GM19438 (cell line): Measurements from ENCODE around the gene PCARE.
"Not testable (repeated sequence)": the region's sequence is repeated elsewhere in the genome, so short reads cannot be mapped to it uniquely, and the experiment has no call there.

Experiments used
- ATAC-seq: cut with Tn5 transposase; IDR thresholded peaks from one replicate; pipeline ENCODE4 v1.9.1; 2021; ENCODE audit warnings: low read depth; ENCODE audit not compliant: unreplicated experiment

Gene PCARE

DNA sequence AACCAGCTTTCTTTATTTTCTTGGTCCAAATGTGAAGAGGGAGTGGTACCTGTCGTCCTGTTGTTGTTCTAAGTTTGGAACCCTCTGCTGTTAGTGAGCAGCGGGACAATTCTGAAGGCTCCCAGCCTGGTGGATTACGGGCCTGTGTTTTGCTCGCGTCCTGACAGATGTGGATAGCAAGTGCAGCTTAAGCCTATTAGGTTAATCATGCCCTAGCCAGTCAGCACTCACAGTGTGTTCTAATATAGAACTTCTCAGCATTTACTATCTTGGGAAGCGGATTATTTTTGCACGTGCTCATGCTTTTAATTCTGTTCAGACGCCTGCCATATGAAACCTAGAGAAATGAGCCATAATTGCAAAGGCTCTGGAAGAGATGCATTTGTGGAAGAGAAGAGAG, at the start of gene PCARE:
PCARE (minus strand) TSS at position 113 of the 400 bp plus-strand sequence. CDS start 262 bp downstream, outside the sequence.
- ATAC-seq = no peak

DNA sequence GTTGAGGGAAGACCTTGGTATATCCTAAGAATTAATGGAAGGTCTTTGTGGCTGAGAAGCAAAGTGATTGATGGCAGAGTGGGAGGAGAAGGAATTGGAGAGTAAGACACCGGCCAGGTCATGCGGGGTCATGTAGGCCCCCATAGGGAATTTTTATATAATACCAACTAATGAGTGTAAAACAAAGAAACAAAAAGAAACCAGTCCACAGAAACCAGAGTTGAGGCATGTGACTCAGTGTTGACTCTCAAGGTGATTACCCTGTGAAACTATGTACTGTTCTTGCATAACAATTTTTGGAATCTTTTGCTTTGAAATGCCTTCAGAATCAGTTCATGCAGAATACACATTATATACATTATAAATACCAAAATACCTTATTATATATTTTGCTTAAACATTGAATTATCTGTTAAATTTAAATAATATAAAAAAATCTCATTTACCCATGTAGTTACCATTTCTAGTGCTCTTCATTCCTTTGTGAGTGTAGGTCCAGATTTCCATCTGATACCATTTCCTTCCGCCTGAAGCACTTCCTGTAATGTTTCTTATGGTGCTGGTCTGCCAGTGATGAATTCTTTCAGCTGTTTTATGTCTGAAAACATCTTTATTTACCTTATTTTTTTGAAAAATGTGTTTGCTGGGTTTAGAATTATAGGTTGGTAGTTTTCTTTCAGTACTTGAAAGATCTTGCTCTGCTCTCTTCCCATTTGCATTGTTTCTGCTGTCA, 49.5 kb upstream of the PCARE start:
- no peak for ATAC-seq

DNA sequence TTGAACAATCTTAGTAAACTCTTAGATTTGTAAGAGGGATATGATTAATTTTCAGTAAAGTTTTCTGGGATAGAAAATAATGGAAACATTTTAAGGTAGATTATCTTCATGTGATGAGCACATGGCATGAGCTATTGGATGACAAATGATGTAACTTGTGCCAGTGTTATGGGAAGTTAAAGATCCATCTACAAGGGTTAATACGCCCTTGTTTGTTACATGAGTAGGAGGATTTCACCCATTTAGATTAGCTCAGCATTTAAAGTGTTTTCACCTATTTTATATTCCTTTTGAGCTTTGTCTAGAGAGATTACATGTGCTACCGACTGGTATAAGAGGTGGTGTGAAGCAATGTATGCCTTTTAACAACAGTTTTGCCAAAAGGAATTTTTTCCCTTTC, 46.5 kb upstream of the PCARE start:
- no peak for ATAC-seq

DNA sequence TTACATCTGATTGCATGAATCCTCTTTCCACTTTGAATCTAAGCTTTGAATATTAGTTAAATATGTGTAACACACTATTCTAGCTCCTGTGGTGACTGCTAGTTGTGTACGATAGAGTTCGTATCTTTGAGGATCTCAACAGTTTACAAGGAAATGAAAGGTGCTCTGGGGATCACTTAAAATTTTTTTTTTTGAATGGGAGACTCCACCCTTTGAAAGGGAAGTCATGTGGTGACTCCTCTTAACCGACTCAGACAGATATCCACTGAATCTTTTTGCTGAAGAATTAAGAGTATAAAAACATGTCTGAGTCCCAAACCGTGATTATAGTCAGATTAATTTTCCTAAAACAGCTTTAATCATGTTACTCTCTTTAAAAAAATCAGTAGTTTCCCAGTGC, 44.9 kb upstream of the PCARE start:
- ATAC-seq = no peak

DNA sequence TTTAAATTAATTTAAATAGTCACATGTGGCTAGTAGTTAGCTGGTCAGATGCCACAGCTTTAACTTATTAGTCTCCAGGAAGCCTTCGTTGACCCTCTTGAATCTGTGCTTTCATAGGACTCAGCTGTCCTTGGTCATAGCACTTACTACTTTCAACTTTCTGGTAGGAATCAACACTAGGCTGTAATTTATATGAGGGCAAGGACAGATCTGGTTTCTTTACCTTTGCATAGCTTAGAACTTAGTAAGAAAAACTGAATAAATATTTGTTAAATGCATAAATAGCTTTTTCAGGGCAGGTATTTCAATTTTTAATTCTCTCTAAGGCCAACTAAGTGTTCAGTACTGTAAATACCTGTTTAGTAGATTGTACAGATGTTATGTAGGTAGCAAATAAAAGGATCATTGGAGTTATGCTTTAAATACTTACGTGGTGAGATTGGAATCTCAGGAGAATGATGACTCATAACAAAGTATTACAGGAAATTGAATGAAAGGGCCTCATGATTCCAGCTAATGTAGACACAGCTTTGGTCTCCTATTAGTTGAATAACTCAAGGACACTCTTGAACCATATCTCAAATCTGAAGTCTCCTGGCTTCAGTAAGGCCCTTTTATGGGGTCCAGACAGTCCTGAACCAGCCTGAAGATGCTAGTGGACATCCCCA, 43.4 kb upstream of the PCARE start:
- ATAC-seq = no peak

DNA sequence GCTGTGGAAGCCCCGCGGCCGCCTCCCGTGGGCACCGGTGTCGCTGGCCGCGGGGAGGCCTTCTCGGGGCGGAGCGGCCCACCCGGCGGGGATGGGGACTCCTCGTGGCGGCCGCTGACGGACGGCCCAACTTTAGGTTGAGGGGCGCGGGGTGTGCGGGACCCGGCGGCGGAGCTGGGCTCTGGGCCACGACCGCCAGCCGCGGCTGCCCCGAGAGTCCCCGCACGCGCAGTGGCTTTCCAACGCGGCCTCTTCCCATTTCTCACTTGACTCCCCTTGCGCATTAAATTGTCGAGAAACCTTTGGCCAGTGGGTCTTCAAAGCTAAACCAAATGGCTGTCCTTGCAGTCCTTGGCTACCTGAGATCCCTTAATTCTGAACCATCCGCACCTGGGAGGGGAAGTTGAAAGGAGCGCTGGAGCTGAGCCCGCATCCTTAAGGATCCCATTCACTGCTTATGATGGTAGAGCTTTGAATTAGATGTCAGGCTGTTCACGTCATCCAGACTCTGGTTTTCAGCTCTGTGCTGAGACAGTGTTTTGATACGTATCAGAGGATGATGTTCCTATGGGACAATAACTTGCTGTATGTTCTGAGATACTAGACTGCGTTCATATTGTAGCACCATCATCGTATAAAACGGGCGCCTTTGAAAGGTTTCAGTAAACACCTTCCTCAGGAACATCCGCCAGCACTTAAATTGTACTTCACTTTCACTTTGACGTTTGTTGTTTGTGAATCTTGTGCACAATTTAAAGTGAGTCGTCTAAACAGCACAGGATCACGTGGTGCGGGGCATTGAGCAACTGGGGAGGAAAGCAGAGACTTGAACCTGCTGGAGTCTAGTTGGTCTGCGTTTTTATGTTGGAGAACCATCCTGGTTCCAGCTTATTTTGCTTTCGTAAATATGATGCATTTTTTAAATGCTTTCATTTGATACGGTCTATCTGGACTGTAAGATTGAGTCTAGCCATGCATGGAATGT, 41.8 kb upstream of the PCARE start:
- ATAC-seq = peak; percentile 52

DNA sequence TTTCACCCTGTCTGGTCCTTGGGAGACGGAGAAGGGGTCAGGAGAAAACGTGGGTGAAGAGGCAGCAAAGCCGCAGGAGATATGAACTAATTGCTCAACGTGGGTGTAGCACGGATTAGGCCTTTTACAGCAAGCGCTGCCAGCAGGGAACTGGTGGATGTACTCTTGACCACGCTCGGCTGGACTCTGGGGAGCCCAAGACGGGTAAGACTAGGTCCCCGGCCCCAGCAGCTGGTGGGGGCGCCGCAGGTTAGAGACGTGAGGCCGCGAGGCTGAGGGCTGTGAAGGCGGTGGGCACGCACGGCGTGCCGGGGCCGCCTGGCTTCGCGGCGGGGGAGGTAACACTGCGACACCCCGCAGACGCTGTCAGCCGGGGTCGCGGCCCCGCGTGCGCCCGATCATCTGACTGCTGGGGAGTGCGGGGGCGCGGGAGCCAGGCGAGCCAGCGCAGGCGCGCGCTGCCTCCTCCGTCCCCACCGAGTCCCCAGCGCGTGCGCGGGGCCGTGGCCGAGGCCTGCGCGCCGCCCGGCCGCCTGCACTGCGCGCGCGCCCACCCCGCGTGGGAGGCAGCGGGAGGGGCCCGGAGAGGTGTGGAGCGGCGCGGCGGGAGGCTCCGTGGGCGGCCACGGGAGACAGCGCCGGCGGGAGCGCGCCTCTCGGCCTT, 40.8 kb upstream of the PCARE start, which contains the start of gene CLIP4:
CLIP4 (plus strand) TSS at position 470 of the 664 bp plus-strand sequence. CDS start 5,974 bp downstream, outside the sequence.
- peak; percentile 46 for ATAC-seq

DNA sequence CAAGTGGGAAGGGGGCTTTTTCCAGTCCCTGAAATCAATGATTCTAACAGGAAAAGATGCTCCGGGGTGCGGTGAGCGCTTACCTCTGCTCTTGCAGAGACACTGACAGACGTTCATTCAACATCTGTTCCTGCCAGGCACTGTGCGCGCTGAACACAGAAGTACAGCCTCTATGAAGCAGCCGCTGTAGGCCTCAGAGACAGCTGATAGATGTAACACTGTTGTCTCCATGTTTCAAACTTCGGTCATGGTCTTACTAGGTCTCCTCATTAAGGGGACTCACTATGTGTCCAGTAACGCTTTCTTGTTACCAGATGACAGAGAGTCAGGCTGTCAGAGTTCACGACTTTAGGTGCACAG, 40.2 kb upstream of the PCARE start:
- ATAC-seq = no peak

DNA sequence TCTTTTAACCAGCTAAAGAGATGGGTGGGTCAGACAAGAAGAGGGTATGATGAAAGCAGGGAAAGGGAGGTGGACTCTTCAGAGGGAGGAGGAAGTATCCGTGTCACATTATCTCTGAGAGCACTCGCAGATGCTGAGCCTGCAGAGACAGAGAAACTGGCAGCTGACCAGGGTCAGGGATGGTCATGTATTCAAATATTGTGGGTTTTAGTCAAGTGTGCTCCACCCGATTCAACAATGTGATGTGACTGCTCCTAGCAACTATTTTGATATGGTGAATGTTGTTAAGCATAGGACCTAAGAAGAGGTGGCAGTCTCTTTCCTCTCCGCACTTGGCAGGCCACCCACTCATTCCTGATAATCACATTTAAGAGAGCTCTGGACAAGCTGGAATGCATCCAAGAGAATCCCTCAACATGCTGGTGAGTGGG, 39.6 kb upstream of the PCARE start:
- no peak for ATAC-seq

DNA sequence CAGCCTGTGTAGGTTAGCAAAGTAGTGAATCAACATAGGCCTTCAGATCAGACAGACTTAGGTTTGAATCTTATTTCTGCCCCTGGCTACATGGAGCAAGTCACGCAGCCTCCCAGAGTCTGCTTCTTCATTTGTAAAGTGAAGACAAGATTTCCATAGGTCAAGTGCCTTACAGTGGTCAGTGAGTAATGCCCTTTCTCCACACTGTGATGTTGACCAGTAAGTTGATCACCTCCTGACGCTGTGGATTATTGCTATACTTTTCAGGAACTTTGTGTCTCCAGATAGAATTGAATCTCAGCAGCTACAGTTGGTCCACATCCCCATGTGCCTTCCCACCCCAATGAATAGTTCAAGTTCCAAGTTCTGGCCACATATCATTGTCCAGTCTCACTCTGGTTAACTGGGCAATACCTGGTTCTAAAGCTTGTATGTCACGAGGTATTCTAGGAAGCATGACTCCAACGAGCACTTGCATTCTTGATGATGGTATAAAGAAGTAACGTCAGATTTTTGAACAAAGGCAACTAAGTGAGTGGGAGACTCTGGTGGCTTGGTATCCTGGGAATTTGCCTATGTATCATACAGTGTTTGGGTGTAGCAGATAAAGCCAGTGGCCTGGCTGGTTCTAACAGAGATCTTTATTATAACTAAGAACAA, 38.8 kb upstream of the PCARE start:
- no peak for ATAC-seq

DNA sequence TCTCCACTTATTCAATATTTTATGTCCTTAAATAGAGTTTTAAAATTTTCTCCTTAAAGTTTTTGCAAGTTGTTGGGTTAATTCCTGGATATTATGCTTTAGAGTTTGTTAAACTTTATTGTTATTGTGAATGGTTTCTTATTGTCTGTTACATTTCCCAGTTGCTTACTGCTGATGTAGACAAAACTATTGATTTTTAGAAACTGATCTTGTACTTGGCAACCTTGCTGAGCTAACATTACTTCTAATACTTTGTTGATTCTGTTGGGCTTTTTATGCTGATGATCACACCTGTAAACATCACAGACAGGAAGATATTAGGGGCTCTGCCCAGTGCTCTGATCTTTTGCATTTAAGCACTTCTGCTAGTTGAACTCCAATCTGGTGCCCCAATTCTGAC, 38.1 kb upstream of the PCARE start:
- no peak for ATAC-seq

DNA sequence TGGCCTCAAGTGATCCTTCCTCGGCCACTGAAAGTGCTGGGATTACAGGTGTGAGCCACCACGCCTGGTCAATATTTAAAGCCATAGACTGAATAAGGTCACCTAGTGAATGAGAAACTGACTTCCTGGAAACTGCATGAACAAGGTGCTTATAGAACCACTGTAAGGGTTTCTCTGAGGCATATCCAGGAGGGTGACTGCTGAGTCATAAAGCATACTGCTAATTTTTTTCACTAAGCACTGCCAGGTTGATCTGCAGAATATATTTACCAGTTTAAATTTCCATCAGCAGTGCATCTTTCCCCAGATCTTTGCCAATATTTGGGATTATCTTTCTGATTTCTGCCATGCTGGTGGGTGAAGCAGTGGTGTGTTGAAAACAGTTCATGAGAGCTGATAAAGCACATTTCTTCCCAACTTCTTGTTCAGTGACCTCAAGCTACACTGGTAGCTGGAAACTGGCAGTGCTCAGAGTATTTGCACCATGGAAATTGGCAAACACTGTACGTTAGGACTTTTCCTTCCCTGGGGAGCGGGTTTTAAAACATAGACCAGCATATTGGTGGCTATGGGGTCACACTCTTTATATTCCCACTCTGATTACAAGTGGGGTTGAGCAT, 36.7 kb upstream of the PCARE start:
- peak; percentile 43 for ATAC-seq

DNA sequence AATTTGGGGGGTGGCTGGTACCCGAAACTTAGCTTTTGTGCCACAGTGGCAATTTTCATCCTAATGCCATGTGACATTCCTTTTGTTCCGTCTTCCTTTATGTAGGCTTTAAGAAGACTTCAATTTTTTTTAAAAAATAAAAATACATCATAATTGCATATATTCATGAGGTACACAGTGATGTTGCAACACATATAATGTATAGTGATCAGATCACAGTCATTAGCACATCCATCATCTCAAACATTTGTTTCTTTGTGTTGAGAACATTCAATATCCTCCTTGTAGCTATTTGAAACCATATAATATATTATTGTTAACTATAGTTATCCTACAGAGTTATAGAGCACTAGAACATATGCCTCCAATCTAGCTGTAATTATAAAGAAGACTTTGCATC, 34.9 kb upstream of the PCARE start:
- no peak for ATAC-seq

DNA sequence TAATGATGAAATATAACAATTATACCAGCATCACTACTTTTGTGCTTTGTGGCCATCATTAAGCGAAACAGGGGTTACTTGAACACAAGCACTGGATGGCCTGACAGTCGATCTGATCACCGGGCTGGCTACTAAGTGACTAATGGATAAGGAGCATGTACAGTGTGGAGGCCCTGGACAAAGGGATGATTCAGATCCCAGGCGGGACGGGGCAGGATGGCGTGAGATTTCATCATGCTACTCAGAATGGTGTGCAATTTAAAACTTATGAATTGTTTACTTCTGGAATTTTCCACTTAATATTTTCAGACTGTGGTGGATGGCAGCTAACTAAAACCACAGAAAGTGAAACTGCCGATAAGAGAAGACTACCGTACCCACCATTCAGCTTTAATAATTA, 33.9 kb upstream of the PCARE start:
- ATAC-seq = no peak

DNA sequence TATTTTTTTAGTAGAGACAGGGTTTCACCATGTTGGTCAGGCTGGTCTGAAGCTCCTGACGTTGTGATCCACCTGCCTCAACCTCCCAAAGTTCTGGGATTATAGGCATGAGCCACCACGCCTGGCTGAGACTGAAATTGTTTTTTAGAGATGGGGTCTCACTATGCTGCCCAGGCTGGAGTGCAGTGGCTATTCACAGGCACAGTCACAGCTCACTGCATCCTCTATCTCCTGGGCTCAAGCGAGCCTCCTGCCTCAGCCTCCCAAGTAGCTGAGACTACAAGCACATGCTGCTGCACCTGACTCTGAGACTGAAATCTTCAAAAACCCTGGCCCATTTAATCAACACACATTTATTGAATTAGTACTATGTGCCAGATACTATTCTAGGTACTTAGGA, 33.2 kb upstream of the PCARE start:
- ATAC-seq = not testable (repeated sequence)

DNA sequence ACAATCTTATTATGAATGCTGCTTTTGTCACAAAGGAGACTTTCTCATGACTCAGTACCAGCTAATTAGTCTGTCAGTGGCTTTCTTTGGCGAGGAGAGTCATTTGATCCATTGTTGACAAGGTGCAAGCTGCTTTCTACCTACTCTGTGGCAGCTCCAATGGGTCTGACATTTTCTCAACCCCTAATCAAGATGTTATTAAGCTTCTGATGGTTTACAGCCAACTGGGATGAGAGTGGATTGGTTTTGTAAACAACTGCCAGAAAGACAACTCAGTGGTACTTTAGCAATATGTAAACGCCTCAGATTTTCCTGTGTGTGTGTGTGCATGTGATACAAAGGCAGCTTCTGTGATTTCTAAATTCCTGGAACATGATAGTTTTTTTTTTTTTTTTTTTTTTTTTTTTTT, 32.7 kb upstream of the PCARE start:
- ATAC-seq = no peak

DNA sequence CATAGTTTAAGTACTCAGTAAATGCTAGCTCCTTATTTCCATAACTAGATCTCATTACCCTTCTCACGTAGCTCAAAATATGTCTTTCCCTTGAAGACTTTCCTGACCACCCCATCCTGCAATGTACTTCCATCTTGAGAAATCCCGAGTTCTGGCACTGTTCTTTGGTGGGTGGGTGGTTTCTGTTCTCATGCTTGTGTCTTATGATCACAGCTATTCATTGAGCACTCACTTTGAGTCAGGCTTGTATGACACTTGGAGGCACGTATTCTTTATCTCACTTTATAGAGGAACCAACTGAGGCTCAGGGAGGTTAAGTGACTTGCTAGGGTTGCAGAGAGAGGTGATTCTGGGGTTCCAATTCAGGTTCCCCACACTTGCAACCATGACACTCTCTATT, 31.9 kb upstream of the PCARE start:
- ATAC-seq = no peak

DNA sequence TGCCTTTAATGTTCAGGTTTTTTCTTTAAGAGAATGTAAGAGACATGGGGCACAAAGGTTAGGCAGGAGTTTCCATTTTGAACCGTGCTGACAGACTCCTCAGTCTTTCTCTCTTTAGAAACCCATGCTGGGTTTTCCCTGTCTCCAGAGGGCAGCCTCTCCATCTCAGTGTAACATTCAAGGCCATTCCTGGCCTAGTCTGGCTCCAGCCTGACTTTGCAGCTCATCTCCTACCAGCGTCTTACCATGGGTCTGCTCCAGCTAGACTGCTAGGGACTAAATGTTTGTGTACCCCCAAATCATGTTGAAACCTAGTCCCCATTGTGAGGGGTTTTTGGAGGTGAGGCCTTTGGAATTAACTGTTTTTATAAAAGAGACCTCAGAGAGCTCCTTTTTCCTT, 31.1 kb upstream of the PCARE start:
- ATAC-seq = no peak

DNA sequence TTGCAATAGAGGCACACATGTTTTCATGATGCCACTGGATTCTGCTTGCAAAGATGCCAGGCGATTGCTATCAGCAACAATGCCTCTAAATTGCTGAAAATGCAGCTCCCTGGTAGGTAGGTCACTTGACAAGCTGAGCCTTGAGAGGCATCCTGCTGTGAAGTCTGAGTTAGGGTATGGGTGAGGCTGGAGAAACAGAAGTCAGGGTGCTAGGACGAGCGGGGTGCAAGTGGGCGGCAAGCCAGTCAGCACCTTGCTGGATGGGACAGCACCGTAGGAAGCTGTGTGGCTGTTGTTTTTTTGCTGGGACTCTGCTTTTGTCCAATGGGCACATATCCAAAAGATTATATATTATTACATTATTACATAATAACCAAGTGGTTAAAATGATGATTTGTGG, 30.4 kb upstream of the PCARE start:
- ATAC-seq = no peak

DNA sequence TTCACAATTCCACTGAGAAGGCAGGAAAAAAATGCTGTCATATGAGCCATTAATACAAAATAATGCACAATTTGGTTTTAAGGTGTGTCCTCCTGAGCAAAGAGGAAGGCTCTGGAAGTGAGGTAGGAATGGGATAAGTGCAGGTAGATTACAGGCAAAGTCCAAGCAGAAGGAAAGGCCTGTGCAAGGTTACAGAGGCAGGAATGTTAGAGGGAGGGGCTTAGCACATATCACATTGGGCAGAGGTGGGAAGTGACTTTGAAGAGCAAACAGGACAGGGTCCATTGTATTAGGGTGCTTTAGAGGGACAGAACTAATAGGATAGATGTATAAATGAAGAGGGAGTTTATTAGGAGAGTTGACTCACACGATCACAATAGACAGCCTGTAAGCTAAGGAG, 26.2 kb upstream of the PCARE start:
- no peak for ATAC-seq
